HepG2 (cell line): ENCODE measurements around the gene TOMM22. TPM values are rescaled to one million over a fixed set of nuclear protein-coding genes. Genes with fewer than 3 reads are reported as not detected.

Source experiments
- FOXO1 ChIP-seq: sonication (generic); formaldehyde crosslinking; IDR thresholded peaks from 2 replicates; pipeline ENCODE4 v1.4.0; 2020; ENCODE audit warnings: missing genetic modification reagents
- GFI1 ChIP-seq: sonication (generic); formaldehyde crosslinking; IDR thresholded peaks from 2 replicates; pipeline ENCODE4 v1.5.0; 2020; ENCODE audit warnings: missing genetic modification reagents, mild to moderate bottlenecking, borderline replicate concordance
- GTF2F1 ChIP-seq: fragments of 150-350 bp; IDR thresholded peaks from 2 replicates; pipeline ENCODE4 v1.6.1; 2014; ENCODE audit warnings: low read length
- HES4 ChIP-seq: sonication (generic); formaldehyde crosslinking; IDR thresholded peaks from 2 replicates; pipeline ENCODE4 v1.9.0; 2021; ENCODE audit warnings: mild to moderate bottlenecking, missing genetic modification reagents, borderline replicate concordance
- HMG20B ChIP-seq: conservative IDR thresholded peaks from 2 replicates; pipeline ENCODE4 v1.6.1; 2016; ENCODE audit warnings: missing genetic modification reagents, missing compliant biosample characterization
- MAZ ChIP-seq, 2 experiments: sonication (generic) in 1 of 2; formaldehyde crosslinking in 1 of 2; IDR thresholded peaks; 2 replicates each; pipeline versions ENCODE4 v1.5.0 to v1.6.1; 2012 to 2020; ENCODE audit warnings: low read depth in 2 of 2, mild to moderate bottlenecking in 2 of 2, borderline replicate concordance in 1 of 2, improper control_type of control experiment in 1 of 2, low read length in 1 of 2, missing genetic modification reagents in 1 of 2, moderate library complexity in 1 of 2
- MEIS2 ChIP-seq: sonication (generic); formaldehyde crosslinking; IDR thresholded peaks from 2 replicates; pipeline ENCODE4 v1.9.0; 2021; ENCODE audit warnings: mild to moderate bottlenecking, missing genetic modification reagents
- MLXIP ChIP-seq: sonication (generic); formaldehyde crosslinking; IDR thresholded peaks from 2 replicates; pipeline ENCODE4 v1.9.0; 2021; ENCODE audit warnings: missing genetic modification reagents, borderline replicate concordance
- TBL1XR1 ChIP-seq: fragments of 150-350 bp; IDR thresholded peaks from 2 replicates; pipeline ENCODE4 v1.6.1; 2014; ENCODE audit warnings: borderline replicate concordance, low read length; ENCODE audit not compliant: partially characterized antibody
- THAP7 ChIP-seq: sonication (generic); formaldehyde crosslinking; IDR thresholded peaks from 2 replicates; pipeline ENCODE4 v1.8.1; 2023; ENCODE audit warnings: mild to moderate bottlenecking, missing genetic modification reagents
- ZFP90 ChIP-seq: sonication (generic); formaldehyde crosslinking; IDR thresholded peaks from 2 replicates; pipeline ENCODE4 v1.8.0; 2022; ENCODE audit warnings: missing genetic modification reagents, mild to moderate bottlenecking, inconsistent platforms, borderline replicate concordance
- ZFY ChIP-seq: sonication (generic); formaldehyde crosslinking; IDR thresholded peaks from 2 replicates; pipeline ENCODE4 v1.4.0; 2020; ENCODE audit warnings: missing genetic modification reagents
- ZNF276 ChIP-seq: sonication (generic); formaldehyde crosslinking; IDR thresholded peaks from 2 replicates; pipeline ENCODE4 v1.4.0; 2020; ENCODE audit warnings: mild to moderate bottlenecking, low read depth, missing genetic modification reagents
- ZNF383 ChIP-seq: sonication (generic); formaldehyde crosslinking; IDR thresholded peaks from 2 replicates; pipeline ENCODE4 v1.4.0; 2020; ENCODE audit warnings: missing genetic modification reagents, mild to moderate bottlenecking, borderline replicate concordance
- ZNF414 ChIP-seq: sonication (generic); formaldehyde crosslinking; IDR thresholded peaks from 2 replicates; pipeline ENCODE4 v1.5.0; 2020; ENCODE audit warnings: missing genetic modification reagents
- ZNF556 ChIP-seq: sonication (generic); formaldehyde crosslinking; IDR thresholded peaks from 2 replicates; pipeline ENCODE4 v1.4.0; 2020; ENCODE audit warnings: mild to moderate bottlenecking, missing genetic modification reagents, borderline replicate concordance
- ZNF557 ChIP-seq: sonication (generic); formaldehyde crosslinking; IDR thresholded peaks from 2 replicates; pipeline ENCODE4 v1.4.0; 2020; ENCODE audit warnings: missing genetic modification reagents
- ZNF577 ChIP-seq: sonication (generic); formaldehyde crosslinking; IDR thresholded peaks from 2 replicates; pipeline ENCODE4 v1.4.0; 2020; ENCODE audit warnings: mild to moderate bottlenecking, low read depth, missing genetic modification reagents, borderline replicate concordance
- polyA plus RNA-seq, 8 experiments: library from polyadenylated mRNA; depleted of rRNA in 3 of 8; stranded (reverse) in 7 of 8; unstranded in 1 of 8; fragments of >200 nt; fragmentation: Illumina TruSeq in 4 of 8; extraction: Trizol in 4 of 8; gene quantifications; 2 replicates each; pipeline versions ENCODE4 v1.2.1 to v1.2.3, GENCODE V29; 2011 to 2016; ENCODE audit warnings: low read depth in 4 of 8, missing spikeins in 1 of 8, mixed read lengths in 1 of 8; ENCODE audit not compliant: insufficient read depth in 1 of 8
- total RNA-seq, 5 experiments: library from RNA; depleted of rRNA; stranded (reverse); fragments of >200 nt; fragmentation: Illumina TruSeq; extraction: Trizol; gene quantifications; 2 replicates each; pipeline ENCODE4 v1.2.3, GENCODE V29; 2016; ENCODE audit warnings: low read depth in 1 of 5

Gene TOMM22
- total and polyA plus RNA-seq, 2 of the 13 experiments (the other 11 are each of a cell fraction or from before 2014, with no cell fraction given), result 46.9 to 118 TPM

- no peak for TF ChIP-seq MLXIP (CRISPR knock-in tag)
- TF ChIP-seq ZNF383 (CRISPR knock-in tag), result no peak
- TF ChIP-seq ZNF556, result 0 out of 2 replicates have a peak, but pooled peaks have one; percentile 52
- no peak for TF ChIP-seq GTF2F1
- TF ChIP-seq GFI1, result no peak; the same call in 1 of the 2 replicates
- TF ChIP-seq HES4 (CRISPR knock-in tag), result peak; percentile 65; the same call in 1 of the 2 replicates
- TF ChIP-seq ZNF414 (CRISPR knock-in tag), result no peak
- TF ChIP-seq THAP7 (CRISPR knock-in tag), result peak; percentile 65; the same call in 1 of the 2 replicates
- TF ChIP-seq ZFY (CRISPR knock-in tag), result peak; percentile 91
- no peak for TF ChIP-seq TBL1XR1
- TF ChIP-seq FOXO1 (CRISPR knock-in tag), result no peak
- TF ChIP-seq ZNF276 (CRISPR knock-in tag), result no peak
- TF ChIP-seq MEIS2 (CRISPR knock-in tag), result peak; percentile 59; the same call in 1 of the 2 replicates
- TF ChIP-seq HMG20B (CRISPR knock-in tag), result 0 out of 2 replicates have a peak, but pooled peaks have one; percentile 10
- 0 out of 2 replicates have a peak, but pooled peaks have one; percentile 31 for TF ChIP-seq ZFP90 (CRISPR knock-in tag)
- TF ChIP-seq ZNF577 (CRISPR knock-in tag), result no peak
- no peak for TF ChIP-seq ZNF557 (CRISPR knock-in tag)
- TF ChIP-seq MAZ (IDR thresholded peaks at IDR 0.05; ENCODE audit: borderline replicate concordance, low read depth, low read length), result no peak
- peak; percentile 41; the same call in 1 of the 2 replicates for TF ChIP-seq MAZ (CRISPR knock-in tag; IDR thresholded peaks at IDR 0.05; ENCODE audit: low read depth)
These were observed 24.5 kb downstream of the TOMM22 start (continued) for GRCh38 chr22:38706101-38706900.
